ELF-1 (cell line): Measurements from ENCODE around the gene AHI1.

Experiments
- DNase-seq: peaks from one replicate; pipeline ENCODE4 v3.0.0-alpha.2; 2016; ENCODE audit warnings: low read depth, low spot score

AHI1 gene

GRCh38 chr6:135497412-135498184 is at the start of gene AHI1:
TSS of gene AHI1 (minus strand) at chr6:135497740. CDS start at chr6:135492237, 5,503 bp downstream.
- peak; percentile 97 for DNase-seq

GRCh38 chr6:135546680-135547418 is 49.3 kb upstream of the AHI1 start:
- DNase-seq: no peak

DNA sequence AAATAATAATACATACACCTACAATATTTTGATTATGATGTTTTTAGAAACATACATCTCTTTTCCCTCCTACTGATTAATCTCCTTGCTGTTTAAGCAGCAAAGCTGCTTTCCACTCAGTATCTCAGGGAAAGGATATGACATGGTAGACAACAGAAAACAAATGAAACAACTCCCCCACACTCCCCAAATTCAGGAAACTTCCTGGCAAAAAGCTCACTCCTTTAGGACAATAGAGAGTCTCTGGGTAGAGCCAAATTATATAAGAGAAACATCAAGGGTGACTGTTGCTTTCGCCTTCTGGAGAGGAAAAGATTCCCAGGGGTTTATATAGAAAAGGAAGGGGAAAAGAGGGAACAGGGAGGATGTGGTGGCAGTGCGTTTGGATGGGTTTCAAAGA is 48.7 kb upstream of the AHI1 start:
- DNase-seq: no peak

GRCh38 chr6:135540207-135540840 is 42.8 kb upstream of the AHI1 start:
- DNase-seq: no peak

DNA sequence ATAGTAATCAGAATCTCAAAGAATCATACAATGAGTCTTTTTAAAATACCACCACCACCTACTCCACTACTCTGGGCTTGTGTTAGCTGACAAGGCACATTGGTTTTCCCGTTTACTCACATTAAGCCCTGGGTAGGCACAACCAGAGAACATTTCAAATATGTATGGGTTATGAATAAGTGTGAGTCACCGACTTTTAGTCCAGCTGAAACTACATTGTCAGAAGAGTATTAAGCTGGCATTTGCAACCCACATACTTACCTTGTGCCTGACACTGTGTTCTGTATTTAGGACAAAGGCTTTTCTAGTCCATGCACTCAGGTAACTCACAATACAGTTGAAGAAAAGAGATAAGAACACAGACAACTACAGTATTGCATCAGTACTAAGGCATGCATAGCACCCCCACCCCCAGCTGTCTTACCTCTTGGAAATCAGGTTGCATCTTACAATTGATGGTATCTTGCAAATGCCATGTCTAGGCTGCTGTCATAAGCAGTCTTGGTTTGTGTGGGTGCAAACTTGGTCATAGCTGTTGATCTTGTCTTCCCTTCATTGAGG is 40.3 kb upstream of the AHI1 start:
- peak; percentile 5 for DNase-seq

GRCh38 chr6:135535989-135536414 is 38.5 kb upstream of the AHI1 start:
- peak; percentile 34 for DNase-seq

DNA sequence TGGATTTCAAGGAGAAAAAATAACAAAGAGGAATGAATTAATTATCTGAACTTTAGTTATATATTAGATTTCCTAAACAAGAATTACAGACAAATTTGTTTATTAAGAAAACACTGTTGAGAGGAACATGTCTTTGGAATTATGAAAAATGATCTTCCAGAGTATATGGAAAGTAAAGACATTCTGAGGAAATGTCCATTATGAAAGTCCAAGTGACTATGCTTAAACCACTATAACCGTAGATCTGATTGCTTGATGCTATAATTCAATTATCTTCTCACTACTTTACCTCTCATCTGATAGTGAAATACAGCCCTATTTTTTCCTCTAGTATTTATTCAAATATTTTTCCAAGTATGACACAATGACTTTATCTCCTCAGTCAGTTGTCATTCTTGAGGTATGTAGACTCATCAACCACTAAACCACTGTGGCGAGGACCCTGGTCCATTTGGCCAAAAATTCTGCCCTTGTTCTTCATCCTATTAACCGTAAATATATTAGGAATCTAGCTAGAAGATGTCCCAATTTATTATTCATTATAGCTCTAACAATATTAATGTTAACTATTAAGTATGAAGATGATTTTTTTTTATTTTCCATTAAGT is 37.3 kb upstream of the AHI1 start:
- no peak for DNase-seq

DNA sequence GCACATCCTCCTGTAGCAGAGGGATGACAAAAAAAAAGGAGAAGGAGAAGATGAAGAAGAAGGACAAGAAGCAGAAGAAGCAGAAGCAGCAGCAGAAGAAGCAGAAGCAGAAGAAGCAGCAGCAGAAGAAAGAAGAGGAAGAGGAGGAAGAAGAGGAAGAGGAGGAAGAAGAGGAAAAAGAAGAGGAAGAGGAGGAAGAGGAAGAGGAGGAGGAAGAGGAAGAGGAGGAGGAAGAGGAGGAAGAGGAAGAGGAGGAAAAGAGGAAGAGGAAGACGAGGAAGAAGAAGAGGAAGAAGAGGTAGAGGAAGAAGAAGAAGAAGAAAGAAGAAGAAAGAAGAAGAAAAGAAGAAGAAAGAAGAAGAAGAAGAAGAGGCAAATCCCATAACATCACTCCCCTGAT is 35.0 kb upstream of the AHI1 start:
- DNase-seq: no peak

DNA sequence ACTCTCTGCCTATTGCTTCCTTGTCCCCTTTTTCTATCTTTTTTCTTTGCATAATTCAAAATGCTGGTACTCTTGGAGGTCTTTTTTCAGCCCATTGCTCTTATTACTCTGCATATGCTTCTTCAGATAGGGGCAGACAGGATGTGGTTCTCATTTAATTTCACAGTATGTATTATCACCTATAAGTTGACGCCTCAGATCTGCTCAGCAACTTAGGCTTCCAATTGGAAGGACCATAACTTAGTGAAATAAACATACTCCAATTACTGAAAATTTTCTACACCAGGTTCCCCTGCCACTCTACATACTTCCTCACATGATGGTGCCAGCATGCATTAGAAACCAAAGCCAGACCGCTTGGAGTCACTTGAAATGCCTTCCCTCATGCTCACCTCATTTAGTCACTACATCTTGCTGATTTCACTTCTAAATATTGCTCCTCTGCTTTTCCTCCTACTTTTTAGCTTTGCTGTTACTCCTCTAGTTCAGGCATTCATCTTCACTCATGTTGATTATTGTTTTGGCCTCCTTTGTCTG is 34.5 kb upstream of the AHI1 start:
- no peak for DNase-seq

GRCh38 chr6:135530113-135530512 is 32.6 kb upstream of the AHI1 start:
- no peak for DNase-seq

- no peak for DNase-seq
These were observed 30.4 kb upstream of the AHI1 start for GRCh38 chr6:135527960-135528249.

- no peak for DNase-seq
These were observed 29.8 kb upstream of the AHI1 start for GRCh38 chr6:135527116-135527959.

DNA sequence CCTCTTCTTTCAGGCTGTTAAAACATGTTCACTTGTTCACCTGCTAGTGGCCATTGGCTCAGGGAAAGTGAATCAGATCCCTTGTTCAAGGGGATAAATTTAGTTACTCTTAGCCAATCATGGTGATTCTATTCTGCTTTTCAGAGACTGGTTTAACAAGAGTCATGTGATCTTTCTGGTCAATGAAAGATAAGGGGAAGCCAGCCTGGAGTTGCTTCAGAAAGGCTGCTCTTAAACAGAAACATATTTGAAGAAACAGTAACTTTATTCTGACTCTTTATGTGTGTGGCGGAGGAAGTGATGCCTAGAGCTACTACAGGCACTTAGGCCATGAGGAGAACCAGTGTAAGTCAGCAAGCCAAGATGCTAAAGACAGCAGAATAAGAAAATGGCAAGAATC is 28.1 kb upstream of the AHI1 start:
- no peak for DNase-seq

GRCh38 chr6:135522965-135523692 is 25.6 kb upstream of the AHI1 start:
- DNase-seq: no peak

DNA sequence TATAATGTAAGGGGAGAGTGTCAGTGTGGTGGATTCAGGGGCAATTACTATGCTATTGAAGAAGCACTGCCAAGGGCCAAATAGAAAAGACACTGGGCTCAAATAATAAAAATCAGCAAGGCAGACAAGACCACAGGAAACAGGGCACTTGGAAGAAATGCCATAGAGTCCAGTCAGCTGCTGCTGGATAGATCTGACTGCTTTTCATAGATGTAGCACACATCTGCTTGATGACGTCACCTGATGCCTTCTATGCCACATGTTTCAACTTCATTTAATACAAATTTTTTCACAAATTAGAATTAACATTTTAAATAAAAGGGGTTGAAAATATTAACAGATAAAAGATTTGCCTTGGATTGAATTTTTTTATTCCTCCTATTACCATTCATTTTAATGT is 23.9 kb upstream of the AHI1 start:
- DNase-seq: no peak

DNA sequence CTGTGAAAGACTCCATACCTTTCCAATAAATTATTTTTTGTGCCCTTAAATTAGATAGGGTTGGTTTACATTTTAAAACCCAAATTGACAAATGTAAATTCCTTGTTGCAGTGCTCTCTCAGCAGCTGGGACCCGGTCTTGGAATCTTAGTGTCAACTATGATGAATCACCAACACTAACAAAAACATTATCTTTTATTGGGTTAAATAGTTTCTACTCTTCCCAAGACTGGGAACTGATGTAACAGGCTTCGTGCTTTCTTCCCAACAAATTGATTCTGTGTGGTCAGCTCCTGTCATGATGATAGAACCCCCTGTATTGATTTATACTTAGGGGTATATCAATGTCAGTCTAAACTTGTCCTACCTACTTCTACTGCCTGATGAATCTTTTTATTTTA is 23.2 kb upstream of the AHI1 start:
- DNase-seq: no peak

- no peak for DNase-seq
These were observed 21.8 kb upstream of the AHI1 start for GRCh38 chr6:135519348-135519747.

- no peak for DNase-seq
These were observed 20.0 kb upstream of the AHI1 start for GRCh38 chr6:135517527-135517926.

- no peak for DNase-seq
These were observed 17.2 kb upstream of the AHI1 start for GRCh38 chr6:135514706-135515105.
